ENCODE data around the gene ELP1. TPM values are rescaled to one million over a fixed set of nuclear protein-coding genes. Genes with fewer than 3 reads are reported as not detected.
"Not testable (repeated sequence)": the region's sequence is repeated elsewhere in the genome, so short reads cannot be mapped to it uniquely, and the experiment has no call there.

ELP1 gene
- 22.1 TPM for polyA plus RNA-seq (2013, experiment 1 of 2)
- 22.8 TPM for polyA plus RNA-seq (2013, experiment 2 of 2)

DNA sequence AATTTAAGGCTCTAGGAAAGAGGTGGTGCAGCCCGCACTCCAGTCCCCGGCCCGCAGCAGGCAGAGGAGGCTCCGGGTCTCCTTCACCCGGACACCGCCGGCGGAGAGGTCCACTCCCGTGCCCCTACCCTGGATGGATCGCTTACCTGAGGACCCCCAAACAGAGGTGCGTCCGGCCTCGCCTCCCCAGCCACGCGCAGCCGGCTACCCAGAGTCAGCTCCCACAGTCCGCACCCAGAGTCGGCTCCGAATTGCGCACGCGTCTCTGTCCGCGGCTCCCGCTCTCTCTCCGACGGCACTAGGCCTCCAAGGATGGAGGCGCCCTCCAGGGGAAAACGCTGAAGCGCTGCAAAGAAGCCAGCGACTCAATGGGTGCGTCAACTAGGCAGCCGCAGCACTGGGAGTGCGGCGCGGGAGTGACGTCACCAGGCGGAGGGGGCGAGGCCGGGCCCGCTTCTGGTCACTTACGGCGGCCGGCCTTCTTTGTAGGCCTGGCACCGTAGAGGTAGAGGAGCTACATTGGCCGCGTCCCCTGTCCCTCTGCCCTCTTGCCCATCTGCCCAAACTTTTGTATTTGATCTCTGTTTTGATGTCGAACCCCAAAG, at the start of gene ELP1:
ELP1 (minus strand) TSS at position 407 of the 605 bp plus-strand sequence. CDS start 2,978 bp downstream, outside the sequence.
- H3K27ac ChIP-seq (ENCODE audit: low read depth, low read length, severe bottlenecking): peak within 1 kb of the TSS; percentile 85
- H3K9me3 ChIP-seq (ENCODE audit: control insufficient read depth, low read length): no peaks in the 10 kb centered on the region
- H3K36me3 ChIP-seq (ENCODE audit: control insufficient read depth, insufficient read depth, low read length): peaks cover 33% of the 10 kb centered on the region
- H3K4me1 ChIP-seq (ENCODE audit: control insufficient read depth, insufficient read depth, low read length, poor library complexity, severe bottlenecking): no peaks in the 10 kb centered on the region
- WGBS, 2 experiments (ENCODE audit: insufficient coverage in 2 of 2): 0% methylated on average over 33 to 46 of the region's 48 CpGs
- H3K4me3 ChIP-seq (ENCODE audit: extremely low read depth, insufficient read depth, low read length, poor library complexity, severe bottlenecking): peak within 1 kb of the TSS; percentile 88

- WGBS, 2 experiments (ENCODE audit: insufficient coverage in 2 of 2): 88 to 100% methylated on average over 2 of the region's 2 CpGs
- Histone ChIP-seq H3K4me1 (ENCODE audit: control insufficient read depth, insufficient read depth, low read length, poor library complexity, severe bottlenecking) (no peaks in the 10 kb centered on the region), H3K9me3 (ENCODE audit: control insufficient read depth, low read length) (no peaks in the 10 kb centered on the region), H3K4me3 (ENCODE audit: extremely low read depth, insufficient read depth, low read length, poor library complexity, severe bottlenecking) (no peak overlapping the region), H3K36me3 (ENCODE audit: control insufficient read depth, insufficient read depth, low read length) (peaks cover 45% of the 10 kb centered on the region), H3K27ac (ENCODE audit: low read depth, low read length, severe bottlenecking) (no peak overlapping the region)
These were observed 47.0 kb upstream of the ELP1 start for GRCh38 chr9:108980893-108981292.

DNA sequence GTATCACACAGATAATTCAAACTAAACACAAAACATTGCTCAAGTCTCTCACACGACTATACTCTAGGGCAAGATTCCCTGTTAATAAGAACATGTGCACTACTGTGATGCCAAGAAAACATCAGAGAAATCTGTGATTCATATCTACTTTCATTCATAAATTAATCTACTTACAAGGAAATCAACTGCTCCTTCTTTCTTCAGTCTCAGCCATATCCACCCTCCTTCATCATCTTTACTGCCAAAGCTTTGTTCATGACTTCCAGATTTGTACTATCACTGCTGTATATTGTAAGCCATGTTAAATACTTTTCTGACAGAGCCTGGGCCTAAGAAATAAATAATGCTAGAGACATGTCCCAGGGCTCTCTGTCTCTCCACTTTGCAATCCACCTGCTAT, 44.3 kb upstream of the ELP1 start:
- Histone ChIP-seq H3K4me3 (ENCODE audit: extremely low read depth, insufficient read depth, low read length, poor library complexity, severe bottlenecking) (no peak overlapping the region), H3K36me3 (ENCODE audit: control insufficient read depth, insufficient read depth, low read length) (peaks cover 48% of the 10 kb centered on the region), H3K9me3 (ENCODE audit: control insufficient read depth, low read length) (no peaks in the 10 kb centered on the region), H3K27ac (ENCODE audit: low read depth, low read length, severe bottlenecking) (no peak overlapping the region), H3K4me1 (ENCODE audit: control insufficient read depth, insufficient read depth, low read length, poor library complexity, severe bottlenecking) (no peaks in the 10 kb centered on the region)
- WGBS, 2 experiments (ENCODE audit: insufficient coverage in 2 of 2): 88 to 100% methylated on average over 1 of the region's 1 CpG

DNA sequence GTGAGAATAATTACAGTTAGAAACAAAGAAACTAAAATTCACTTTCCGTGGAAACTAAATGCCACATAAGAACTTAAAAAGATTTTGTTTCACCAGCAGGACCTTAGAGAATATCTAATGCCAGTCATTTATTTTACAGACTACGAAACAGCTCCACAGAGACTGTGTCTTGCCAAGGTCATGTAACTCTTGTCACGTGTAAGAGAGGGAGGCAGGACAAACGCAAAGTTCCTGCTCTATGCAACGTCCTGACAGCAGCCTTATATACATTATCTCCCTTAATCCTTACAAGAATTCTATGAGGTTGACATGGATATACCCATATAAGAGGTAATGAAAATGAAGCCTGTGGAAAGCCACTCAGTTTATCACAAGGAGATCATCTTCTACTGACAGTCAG, 40.0 kb upstream of the ELP1 start:
- Histone ChIP-seq H3K4me1 (ENCODE audit: control insufficient read depth, insufficient read depth, low read length, poor library complexity, severe bottlenecking) (no peaks in the 10 kb centered on the region), H3K9me3 (ENCODE audit: control insufficient read depth, low read length) (no peaks in the 10 kb centered on the region), H3K36me3 (ENCODE audit: control insufficient read depth, insufficient read depth, low read length) (peaks cover 52% of the 10 kb centered on the region), H3K27ac (ENCODE audit: low read depth, low read length, severe bottlenecking) (no peak overlapping the region), H3K4me3 (ENCODE audit: extremely low read depth, insufficient read depth, low read length, poor library complexity, severe bottlenecking) (no peak overlapping the region)
- 83 to 90% methylated on average over 1 to 2 of the region's 5 CpGs for WGBS, 2 experiments (ENCODE audit: insufficient coverage in 2 of 2)

GRCh38 chr9:108972626-108973209, 38.8 kb upstream of the ELP1 start:
- no CpG with 5 or more reads among the region's 2 CpGs for WGBS, 2 experiments (ENCODE audit: insufficient coverage in 2 of 2)
- Histone ChIP-seq H3K4me3 (ENCODE audit: extremely low read depth, insufficient read depth, low read length, poor library complexity, severe bottlenecking) (no peak overlapping the region), H3K27ac (ENCODE audit: low read depth, low read length, severe bottlenecking) (no peak overlapping the region), H3K9me3 (ENCODE audit: control insufficient read depth, low read length) (no peaks in the 10 kb centered on the region), H3K36me3 (ENCODE audit: control insufficient read depth, insufficient read depth, low read length) (peaks cover 49% of the 10 kb centered on the region), H3K4me1 (ENCODE audit: control insufficient read depth, insufficient read depth, low read length, poor library complexity, severe bottlenecking) (no peaks in the 10 kb centered on the region)

DNA sequence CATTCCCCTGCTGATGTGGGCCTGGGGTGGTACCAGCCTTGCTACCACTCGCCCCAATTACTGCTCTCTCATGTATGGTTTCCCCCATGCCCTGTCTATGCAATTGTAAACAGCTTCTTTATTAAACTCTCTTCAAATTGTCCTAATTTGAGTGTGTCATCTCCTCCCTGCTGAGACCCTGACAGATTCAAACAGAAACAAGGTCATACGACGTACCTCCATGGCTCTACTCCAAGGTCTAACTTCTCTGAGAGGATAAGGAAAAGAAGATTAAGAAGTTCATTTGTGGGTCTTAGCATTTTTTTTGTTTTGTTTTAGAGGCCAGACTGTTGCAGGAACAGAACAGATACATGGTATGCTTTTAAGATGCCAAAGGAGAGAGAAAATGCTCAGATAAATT, 38.3 kb upstream of the ELP1 start:
- no peaks in the 10 kb centered on the region for H3K9me3 ChIP-seq (ENCODE audit: control insufficient read depth, low read length)
- no peak overlapping the region for H3K27ac ChIP-seq (ENCODE audit: low read depth, low read length, severe bottlenecking)
- H3K4me3 ChIP-seq (ENCODE audit: extremely low read depth, insufficient read depth, low read length, poor library complexity, severe bottlenecking): no peak overlapping the region
- H3K4me1 ChIP-seq (ENCODE audit: control insufficient read depth, insufficient read depth, low read length, poor library complexity, severe bottlenecking): no peaks in the 10 kb centered on the region
- 91 to 100% methylated on average over 2 to 3 of the region's 3 CpGs for WGBS, 2 experiments (ENCODE audit: insufficient coverage in 2 of 2)
- H3K36me3 ChIP-seq (ENCODE audit: control insufficient read depth, insufficient read depth, low read length): peaks cover 48% of the 10 kb centered on the region

- H3K9me3 ChIP-seq (ENCODE audit: control insufficient read depth, low read length); H3K4me1 ChIP-seq (ENCODE audit: control insufficient read depth, insufficient read depth, low read length, poor library complexity, severe bottlenecking); H3K4me3 ChIP-seq (ENCODE audit: extremely low read depth, insufficient read depth, low read length, poor library complexity, severe bottlenecking); H3K27ac ChIP-seq (ENCODE audit: low read depth, low read length, severe bottlenecking): not testable (repeated sequence)
- no CpG with 5 or more reads among the region's 2 CpGs for WGBS, 2 experiments (ENCODE audit: insufficient coverage in 2 of 2)
- peaks cover 49% of the 10 kb centered on the region for H3K36me3 ChIP-seq (ENCODE audit: control insufficient read depth, insufficient read depth, low read length)
These were observed 37.5 kb upstream of the ELP1 start for GRCh38 chr9:108971392-108971791.

- Histone ChIP-seq H3K27ac (ENCODE audit: low read depth, low read length, severe bottlenecking) (no peak overlapping the region), H3K4me3 (ENCODE audit: extremely low read depth, insufficient read depth, low read length, poor library complexity, severe bottlenecking) (no peak overlapping the region), H3K4me1 (ENCODE audit: control insufficient read depth, insufficient read depth, low read length, poor library complexity, severe bottlenecking) (no peaks in the 10 kb centered on the region), H3K36me3 (ENCODE audit: control insufficient read depth, insufficient read depth, low read length) (peaks cover 59% of the 10 kb centered on the region), H3K9me3 (ENCODE audit: control insufficient read depth, low read length) (no peaks in the 10 kb centered on the region)
These were observed 34.0 kb upstream of the ELP1 start for GRCh38 chr9:108967916-108968315.

DNA sequence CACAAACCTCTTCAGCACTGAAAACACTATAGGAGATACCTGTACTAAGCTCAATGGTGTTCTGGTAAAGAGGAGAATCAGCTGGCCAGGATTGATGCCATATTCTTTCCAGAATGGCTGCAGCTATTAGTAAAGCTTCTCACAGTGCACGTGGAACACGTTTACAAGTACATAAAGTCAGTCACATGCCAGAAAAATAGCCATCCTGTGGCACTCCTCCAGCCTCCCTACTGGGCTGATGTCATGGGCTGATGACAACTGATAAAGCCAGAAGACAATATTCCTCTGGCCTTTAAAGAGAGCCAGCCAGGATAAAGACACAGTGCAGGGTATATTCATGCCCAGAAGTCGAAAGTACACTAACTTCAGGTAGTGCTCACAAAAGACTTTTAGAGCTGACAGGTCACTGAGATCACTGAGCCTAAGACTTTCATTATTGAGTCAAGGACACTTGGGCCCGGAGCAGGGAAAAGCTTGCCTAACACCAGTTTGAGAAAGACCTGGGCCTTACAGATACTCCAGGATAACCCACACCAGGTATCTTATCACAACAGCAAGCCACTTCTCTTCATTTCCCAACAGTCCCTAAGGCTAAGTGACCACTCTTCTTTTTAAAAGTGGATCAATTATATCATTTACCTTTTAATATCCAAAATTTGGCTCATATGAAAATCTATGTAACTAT, 29.7 kb upstream of the ELP1 start:
- Histone ChIP-seq H3K4me3 (ENCODE audit: extremely low read depth, insufficient read depth, low read length, poor library complexity, severe bottlenecking) (no peak overlapping the region), H3K27ac (ENCODE audit: low read depth, low read length, severe bottlenecking) (no peak overlapping the region), H3K4me1 (ENCODE audit: control insufficient read depth, insufficient read depth, low read length, poor library complexity, severe bottlenecking) (no peaks in the 10 kb centered on the region), H3K9me3 (ENCODE audit: control insufficient read depth, low read length) (no peaks in the 10 kb centered on the region), H3K36me3 (ENCODE audit: control insufficient read depth, insufficient read depth, low read length) (peaks cover 48% of the 10 kb centered on the region)
- 88 to 92% methylated on average over 4 of the region's 4 CpGs for WGBS, 2 experiments (ENCODE audit: insufficient coverage in 2 of 2)

- Histone ChIP-seq H3K9me3 (ENCODE audit: control insufficient read depth, low read length) (no peaks in the 10 kb centered on the region), H3K36me3 (ENCODE audit: control insufficient read depth, insufficient read depth, low read length) (peaks cover 34% of the 10 kb centered on the region), H3K4me1 (ENCODE audit: control insufficient read depth, insufficient read depth, low read length, poor library complexity, severe bottlenecking) (no peaks in the 10 kb centered on the region), H3K27ac (ENCODE audit: low read depth, low read length, severe bottlenecking) (no peak overlapping the region), H3K4me3 (ENCODE audit: extremely low read depth, insufficient read depth, low read length, poor library complexity, severe bottlenecking) (no peak overlapping the region)
- no CpG with 5 or more reads among the region's 2 CpGs for WGBS, 2 experiments (ENCODE audit: insufficient coverage in 2 of 2)
These were observed 27.2 kb upstream of the ELP1 start for GRCh38 chr9:108961151-108961550.

DNA sequence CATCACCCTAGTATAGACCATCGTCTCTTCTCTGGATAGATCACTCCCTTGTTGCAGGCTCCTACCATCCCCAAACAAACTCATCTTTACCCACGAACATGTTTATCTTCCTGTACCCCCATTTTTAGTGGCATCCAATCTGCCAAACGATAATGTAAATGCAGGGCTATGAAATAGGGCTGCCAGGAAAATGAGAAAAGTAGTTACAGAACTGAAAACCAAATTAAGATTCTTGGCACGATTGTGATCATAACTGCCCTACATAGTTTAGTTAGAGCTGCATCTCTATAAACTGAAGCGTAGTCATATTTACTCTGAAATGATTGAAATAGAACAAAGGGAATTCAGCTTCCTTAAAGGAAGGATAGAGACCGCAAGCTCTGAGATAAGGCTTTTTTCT, 26.4 kb upstream of the ELP1 start:
- Histone ChIP-seq H3K27ac (ENCODE audit: low read depth, low read length, severe bottlenecking) (no peak overlapping the region), H3K4me1 (ENCODE audit: control insufficient read depth, insufficient read depth, low read length, poor library complexity, severe bottlenecking) (no peaks in the 10 kb centered on the region), H3K9me3 (ENCODE audit: control insufficient read depth, low read length) (no peaks in the 10 kb centered on the region), H3K36me3 (ENCODE audit: control insufficient read depth, insufficient read depth, low read length) (peaks cover 27% of the 10 kb centered on the region), H3K4me3 (ENCODE audit: extremely low read depth, insufficient read depth, low read length, poor library complexity, severe bottlenecking) (no peak overlapping the region)
- 0 to 69% methylated on average over 1 to 5 of the region's 6 CpGs for WGBS, 2 experiments (ENCODE audit: insufficient coverage in 2 of 2)
